ENCODE data around the gene KCNE4. TPM values are rescaled to one million over a fixed set of nuclear protein-coding genes. Genes with fewer than 3 reads are reported as not detected.

KCNE4 gene, protein sequence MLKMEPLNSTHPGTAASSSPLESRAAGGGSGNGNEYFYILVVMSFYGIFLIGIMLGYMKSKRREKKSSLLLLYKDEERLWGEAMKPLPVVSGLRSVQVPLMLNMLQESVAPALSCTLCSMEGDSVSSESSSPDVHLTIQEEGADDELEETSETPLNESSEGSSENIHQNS
- polyA plus RNA-seq (ENCODE audit: insufficient read length) = 16.9 TPM
- long read RNA-seq, donor 1, transcript KCNE4-201 (2 exons, 3,291 nt) = major isoform, 6 of 6 reads
- long read RNA-seq, donor 1, partial matches to known transcripts = 0 of 6 reads
- long read RNA-seq, donor 1, other reads (novel, unspliced or antisense) = 0 of 6 reads
- long read RNA-seq, donor 2, partial matches to known transcripts = 0 of 3 reads
- long read RNA-seq, donor 2, other reads (novel, unspliced or antisense) = 0 of 3 reads
- long read RNA-seq, donor 3, transcript KCNE4-201 (2 exons, 3,291 nt) = major isoform, 5 of 21 reads
- long read RNA-seq, donor 3, partial matches to known transcripts = 16 of 21 reads
- long read RNA-seq, donor 3, other reads (novel, unspliced or antisense) = 0 of 21 reads
- long read RNA-seq, donor 4 = 0 reads
- long read RNA-seq, donor 5, partial matches to known transcripts = 0 of 3 reads
- long read RNA-seq, donor 5, other reads (novel, unspliced or antisense) = 0 of 3 reads
- long read RNA-seq, donor 6, partial matches to known transcripts = 0 of 2 reads
- long read RNA-seq, donor 6, other reads (novel, unspliced or antisense) = 0 of 2 reads
- long read RNA-seq, donor 7, transcript KCNE4-201 (2 exons, 3,291 nt) = major isoform, 6 of 6 reads
- long read RNA-seq, donor 7, partial matches to known transcripts = 0 of 6 reads
- long read RNA-seq, donor 7, other reads (novel, unspliced or antisense) = 0 of 6 reads
- long read RNA-seq, donor 8, partial matches to known transcripts = 0 of 2 reads
- long read RNA-seq, donor 8, other reads (novel, unspliced or antisense) = 0 of 2 reads

DNA sequence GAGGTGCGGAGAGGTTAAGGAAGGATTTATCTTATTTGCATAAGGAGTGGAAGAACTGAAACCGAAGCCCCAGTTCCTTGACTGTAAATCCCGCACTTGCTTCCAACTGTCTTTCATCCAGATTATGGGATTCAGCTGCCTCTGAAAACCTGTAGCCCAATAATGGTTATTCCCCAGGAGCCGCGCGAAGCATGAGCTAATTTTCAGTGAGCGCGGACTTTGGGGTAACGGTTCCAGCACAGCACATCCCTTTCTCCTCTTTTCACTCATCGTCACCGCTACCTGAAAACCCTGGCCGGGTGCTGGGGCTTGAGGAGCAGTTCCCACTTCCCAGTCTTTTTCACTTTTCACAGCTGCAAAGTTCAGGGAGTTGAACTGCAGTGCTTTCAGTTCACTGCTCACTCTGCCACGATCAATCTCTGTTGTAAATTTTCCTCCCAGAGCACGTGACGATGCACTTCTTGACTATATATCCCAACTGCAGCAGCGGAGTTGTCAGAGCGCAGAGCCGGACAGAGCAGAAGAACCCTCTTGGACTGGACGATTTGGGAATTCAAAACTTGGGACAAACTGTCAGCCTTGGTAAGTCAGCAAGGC is at the start of gene KCNE4:
Gene KCNE4 (plus strand): TSS at position 498 of the 597 bp plus-strand sequence. CDS start 641 bp downstream, outside the sequence.
- DNase-seq = peak; percentile 68

DNA sequence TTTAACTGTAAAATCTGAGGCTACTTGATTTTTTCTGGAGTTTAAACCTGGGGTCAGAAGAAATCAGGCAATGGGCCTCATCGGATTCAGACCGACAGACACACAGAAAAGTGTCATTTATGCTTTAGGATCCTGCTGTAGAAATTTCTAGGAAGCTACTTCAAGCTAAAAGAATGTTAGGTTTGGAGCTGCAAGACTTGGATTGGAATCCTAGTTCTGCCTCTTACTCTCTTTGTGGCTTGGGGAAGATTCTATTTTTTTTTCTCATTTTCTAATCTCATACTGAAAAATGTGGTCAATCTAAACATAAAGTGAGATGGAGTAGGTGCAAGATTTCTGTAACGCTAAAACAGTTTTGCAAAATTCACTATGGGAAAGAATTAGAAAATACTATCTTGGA is 48.8 kb upstream of the KCNE4 start:
- no peak for DNase-seq

DNA sequence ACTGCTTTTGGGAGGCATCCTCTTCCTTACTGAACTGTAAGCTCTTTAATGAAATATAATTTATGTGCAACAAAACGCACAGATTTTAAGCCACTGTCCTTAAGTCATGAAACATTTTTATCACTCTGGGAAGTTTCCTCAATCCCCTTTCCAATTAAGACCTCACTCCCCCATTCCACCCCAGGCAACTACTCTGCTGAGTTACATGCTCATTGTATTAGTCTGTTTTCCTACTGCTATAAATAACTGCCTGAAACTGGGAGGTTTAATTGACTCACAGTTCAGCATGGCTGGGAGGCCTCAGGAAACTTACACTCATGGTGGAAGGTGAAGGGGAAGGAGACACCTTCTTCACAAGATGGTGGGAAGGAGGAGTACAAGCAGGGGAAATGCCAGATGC is 46.5 kb upstream of the KCNE4 start:
- no peak for DNase-seq

DNA sequence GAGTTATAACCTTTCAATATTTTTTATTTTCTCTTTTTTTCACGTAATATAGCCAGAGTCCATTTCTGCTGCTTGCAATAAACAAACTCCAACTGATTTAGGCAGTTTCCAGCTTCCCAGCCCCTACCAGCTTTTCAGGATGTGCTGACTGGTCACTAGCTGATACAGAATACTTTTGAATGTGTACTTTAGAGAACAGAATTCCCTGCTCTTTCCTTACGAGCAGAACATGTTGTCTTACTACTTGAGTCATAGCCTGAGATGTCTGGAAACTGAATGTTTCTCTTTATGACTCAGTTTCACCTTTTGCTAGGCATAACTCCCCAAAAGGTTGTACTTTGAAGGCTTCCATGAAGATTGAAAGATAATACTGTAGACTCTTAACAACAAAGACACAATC is 44.5 kb upstream of the KCNE4 start:
- no peak for DNase-seq

DNA sequence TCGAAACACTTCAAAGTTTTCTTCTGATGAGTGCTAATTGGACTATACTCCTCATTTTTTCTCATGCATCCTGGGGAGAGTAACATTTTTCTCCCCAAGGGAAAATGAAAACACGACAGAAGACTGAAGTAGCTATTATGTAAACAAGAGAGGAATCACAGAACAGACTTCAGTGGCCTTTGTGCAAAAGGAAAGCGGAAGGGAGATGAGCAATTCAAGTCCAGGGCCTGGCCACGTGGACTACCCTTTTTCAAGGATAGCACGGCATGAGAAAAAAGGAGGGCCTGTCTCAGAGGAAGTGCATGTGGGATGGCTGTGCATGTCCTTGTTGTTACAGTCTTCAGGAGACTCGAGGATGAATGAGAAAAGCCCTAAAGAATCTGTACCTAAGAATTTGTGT is 43.8 kb upstream of the KCNE4 start:
- DNase-seq = no peak

DNA sequence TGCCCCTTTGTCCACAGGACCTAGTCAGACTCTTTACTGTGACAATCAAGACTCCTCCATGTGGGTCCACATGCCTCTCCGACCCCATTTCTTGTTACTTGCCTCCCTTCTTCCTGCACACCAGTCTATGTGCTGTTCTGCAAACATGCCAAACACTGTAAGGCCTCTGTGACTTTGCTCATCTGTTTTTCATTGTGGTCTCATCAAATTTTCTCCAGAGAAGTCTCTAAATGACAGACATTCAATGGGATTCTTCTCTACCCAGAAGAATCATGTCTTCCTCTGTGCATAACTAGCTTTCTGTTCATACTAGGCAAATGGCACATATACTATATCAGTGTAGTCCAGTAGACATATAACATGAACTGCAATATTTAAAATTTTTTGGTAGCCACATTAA is 43.0 kb upstream of the KCNE4 start:
- DNase-seq = no peak

DNA sequence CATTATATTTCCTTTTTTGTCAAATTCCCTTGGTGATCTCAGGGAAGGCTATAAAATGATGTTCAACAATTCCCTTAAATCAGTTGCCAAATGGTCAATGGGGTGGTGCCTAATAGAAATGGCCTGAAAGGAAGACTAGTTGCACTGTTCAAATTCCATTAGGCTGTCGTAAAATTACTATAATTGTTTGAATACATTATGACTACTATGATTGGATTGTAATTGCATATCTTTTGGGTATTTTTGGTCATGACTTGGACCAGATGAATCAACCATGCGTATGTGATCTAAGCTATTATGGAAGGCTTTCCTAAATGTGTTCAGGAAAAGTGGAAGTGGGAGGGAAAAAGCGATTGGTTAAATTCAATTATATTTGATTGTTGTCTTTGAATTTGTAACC is 41.3 kb upstream of the KCNE4 start:
- no peak for DNase-seq

DNA sequence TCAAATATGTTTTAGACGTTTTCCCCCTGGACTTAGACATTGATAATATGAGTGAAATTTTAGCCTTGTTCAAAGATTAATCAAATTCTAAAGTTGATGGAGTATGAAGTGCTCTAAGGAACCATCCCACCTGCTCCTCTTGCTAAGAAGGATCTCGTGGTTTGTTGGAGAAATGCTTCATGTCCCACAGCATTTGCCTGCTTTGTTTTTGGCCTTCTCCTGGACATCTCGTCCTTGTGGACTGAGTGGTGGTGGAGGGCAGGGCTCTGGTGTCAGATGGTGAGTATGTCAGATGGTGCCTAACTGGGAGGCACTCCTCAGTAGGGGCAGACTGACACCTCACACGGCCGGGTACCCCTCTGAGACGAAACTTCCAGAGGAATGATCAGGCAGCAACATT is 39.7 kb upstream of the KCNE4 start:
- DNase-seq = no peak

DNA sequence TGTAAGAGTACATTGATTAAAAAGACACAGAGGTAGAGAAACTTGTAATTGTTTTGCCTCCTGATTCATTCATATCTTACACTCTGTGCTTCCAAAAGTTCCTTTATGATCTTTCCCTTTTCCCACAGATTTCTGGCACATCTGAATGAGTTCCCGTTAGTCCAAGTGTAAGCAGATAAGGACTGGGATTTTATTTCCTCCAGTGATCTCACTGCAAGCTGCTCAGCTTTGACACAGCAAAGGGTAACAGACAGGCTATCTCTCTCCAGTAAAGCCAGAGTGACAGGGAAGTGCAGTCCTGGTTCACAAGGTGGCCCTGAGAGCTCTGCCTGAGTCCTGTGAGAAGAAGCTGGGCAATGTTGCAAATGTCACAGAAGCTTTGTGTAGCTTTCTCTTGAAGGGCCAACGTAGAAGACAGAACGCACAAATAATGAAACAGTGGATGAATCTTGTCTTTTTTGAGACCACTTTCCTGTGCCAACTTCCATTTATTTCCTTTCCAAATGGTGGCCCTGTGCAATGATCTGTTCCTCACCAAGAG is 32.5 kb upstream of the KCNE4 start:
- no peak for DNase-seq

DNA sequence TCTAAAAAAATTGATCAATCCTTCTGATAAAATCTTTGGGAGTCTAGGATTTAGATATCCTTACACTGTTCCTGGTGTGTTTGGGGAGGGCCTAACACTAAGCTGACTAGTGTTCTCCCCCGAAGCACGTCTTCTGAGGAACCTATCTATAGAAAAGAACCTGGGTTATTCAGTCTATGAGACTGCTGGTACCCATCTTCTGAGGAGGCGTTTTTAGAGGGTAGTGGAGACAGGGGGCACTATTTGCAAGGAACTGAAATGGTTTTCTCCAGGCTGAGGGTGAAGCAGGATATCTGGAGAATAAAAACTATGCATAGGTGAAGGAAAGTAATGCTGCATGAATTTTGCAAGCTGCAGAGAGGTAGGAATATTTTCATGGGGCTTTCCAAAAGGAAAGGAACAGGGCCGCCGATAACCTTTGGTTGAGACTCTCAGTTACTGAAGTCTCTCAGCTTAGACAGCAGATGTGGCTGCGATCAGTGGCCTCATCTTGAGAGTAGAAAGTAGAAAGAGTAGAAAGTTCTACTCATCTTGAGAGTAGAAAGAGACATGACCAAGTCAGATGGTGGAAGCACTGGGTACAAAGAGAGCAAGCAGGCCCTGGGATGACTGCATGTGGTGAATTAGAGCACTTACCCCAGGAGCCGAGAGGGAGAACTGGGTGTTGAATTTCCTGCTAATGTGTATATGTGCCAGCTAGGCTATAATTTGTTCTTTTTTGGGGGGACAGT is 31.8 kb upstream of the KCNE4 start:
- no peak for DNase-seq

DNA sequence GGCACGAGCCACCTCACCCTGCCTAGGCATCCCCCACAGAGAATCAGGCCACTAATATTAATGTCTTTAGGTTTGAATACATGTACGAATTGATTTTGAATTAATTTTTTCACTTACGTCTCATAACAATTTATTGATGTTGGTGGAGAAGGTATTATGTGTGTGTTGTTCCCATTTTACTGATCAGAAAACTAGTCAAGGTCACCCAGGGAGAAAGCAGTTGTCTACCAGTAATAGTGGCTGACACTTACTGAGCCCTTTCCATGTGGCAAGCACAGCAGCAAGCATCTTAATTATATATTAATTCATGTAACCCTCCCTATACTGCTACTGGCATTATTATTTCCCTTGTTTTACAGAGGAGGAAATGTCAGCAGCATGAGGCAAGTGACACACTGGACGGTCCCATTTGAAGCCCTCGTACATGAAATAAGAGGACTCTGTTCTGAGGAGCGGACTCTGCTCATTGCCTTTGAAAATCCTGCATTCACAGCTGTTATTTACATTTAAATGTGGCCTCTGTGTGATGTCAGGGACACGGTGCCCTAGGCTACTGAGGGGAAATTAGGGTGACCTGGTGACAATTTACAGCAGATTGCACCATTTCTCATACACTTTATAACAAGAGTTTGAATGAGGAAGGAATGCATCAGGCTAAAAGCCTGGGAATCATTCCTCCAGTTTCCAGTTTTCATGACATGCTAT is 30.9 kb upstream of the KCNE4 start:
- no peak for DNase-seq

DNA sequence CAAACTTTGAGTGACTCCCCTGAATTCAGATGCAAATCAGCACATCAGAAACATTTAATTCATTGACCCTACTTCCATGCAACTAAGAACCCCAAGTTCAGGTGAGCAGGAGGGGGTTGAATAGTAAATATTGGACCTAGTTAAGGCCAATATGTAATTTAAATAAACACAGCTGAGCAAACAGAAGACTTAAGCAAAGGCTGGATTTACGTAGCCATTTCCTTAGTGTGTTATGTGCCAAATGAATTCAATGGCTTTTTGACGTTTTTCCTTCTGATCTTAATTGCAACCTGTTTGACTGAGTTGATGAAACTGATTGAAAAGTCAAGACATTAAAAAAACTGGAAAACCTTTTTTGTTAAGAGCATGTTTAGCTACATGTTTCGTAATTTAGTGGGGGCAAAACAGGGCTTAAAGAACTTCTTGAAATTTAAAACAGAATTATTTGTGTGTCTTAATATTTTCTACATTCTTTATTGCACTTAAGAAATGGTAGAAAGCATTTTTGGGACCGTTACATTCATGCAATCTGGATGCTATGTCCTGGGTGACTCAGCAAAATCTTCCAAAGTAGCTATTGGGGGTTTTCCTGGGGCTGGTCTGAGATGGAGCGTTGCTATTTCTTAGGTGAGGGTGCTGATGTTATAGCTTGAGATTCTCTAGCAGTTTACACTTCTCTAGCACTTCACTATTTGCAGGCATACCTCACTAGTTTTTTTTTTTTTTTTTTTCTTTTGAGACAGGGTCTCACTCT is 25.5 kb upstream of the KCNE4 start:
- no peak for DNase-seq

DNA sequence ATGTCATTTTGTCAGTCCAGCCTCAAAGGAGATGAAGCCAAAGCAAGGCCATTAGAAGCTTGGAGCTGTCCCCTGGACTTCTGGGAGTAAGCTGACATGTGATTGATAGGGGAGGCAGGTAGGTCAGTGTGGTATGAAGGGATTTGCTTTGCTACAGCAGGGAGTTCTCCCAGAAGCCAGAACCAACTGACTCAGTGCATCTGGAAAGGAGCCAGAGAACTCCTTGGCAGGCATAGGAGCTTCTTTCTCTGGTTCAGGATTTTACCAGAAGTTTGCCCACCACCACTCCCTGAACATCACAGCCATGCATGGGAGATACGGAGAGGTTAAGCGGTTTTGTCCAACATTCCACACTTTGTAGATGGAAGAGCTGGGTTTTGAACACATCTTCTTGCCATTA is 24.5 kb upstream of the KCNE4 start:
- no peak for DNase-seq

DNA sequence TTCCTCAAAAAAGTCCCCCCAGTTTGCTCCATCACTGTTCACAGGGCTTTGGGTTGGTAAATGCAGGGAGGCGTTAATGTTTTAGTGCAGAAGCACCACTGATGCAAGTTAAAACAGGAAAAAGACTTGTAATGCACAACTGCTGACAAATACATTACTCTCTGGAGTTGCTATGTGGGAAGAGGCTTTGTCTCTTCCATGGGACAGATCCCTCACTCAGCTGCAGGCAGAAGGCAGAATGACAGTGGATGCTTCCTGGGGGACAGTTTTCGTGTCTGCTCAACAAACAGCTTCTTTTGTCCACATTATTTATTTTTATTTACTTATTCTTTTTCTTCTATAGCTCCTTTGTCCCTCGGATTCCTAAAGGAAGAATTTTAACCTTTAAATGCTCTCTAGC is 22.7 kb upstream of the KCNE4 start:
- no peak for DNase-seq

DNA sequence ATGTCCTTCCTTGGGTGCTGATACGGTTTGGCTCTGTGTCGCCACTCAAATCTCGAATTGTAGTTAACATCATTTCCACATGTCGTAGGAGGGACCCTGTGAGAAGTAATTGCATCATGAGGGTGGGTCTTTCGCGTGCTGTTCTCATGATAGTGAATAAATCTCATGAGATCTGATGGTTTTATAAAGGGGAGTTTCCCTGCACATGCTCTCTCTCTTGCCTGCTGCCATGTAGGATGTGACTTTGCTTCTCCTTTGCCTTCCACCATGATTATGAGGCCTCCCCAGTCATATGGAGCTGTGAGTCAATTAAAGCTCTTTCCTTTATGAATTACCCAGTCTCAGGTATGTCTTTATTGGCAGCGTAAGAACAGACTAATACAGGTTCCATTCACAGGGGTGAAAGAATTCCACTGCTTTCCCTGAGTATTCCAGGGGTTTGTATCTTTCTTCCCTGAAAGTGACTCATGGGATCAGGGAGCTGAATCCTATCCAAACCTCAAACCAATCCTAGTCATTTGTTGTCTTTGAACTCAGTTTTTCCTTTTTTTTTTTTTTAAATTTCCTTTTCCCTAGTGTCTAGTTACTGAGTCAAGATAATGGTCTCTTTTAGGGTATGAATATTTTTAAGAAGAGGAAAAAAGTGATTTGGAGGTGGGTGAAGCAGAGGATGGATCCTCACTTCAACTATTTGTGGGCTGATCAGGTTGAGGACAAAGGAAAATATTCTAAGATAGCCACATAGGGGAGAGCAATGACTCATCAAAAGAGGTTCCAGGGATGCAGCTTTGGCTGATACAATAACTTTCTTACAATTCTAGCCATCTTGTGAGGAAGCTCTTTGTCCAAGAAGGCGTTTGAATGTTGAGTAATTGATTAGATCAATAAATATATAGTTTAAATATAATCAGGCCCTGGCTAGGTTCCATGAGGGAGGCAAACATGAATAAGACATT is 19.5 kb upstream of the KCNE4 start:
- DNase-seq = no peak

DNA sequence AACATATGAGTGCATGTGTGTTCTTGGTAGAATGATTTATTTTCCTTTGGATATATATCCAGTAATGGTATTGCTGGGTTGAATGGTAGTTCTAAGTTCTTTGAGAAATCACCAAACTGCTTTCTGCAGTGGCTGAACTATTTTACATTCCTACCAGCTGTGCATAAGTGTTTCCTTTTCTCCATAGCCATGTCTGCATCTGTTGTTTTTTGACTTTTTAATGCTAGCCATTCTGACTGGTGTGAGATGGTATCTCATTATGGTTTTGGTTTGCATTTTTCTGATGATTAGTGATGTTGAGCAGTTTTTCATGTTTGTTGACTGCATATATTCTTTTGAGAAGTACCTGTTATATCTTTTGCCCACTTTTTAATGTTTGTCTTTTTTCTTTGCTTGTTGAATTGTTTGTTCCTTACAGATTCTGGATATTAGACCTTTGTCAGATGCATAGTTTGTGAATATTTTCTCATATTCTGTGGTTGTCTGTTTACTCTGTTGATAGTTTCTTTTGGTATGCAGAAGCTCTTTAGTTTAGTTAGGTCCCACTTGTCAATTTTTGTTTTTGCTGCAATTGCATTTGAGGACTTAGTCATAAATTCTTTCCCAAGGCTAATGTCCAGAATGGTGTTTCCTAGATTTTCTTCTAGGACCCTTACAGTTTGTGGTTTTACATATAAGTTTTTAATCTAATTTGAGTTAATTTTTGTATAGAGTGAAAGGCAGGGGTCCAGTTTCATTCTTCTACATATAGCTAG is 17.6 kb upstream of the KCNE4 start:
- no peak for DNase-seq

DNA sequence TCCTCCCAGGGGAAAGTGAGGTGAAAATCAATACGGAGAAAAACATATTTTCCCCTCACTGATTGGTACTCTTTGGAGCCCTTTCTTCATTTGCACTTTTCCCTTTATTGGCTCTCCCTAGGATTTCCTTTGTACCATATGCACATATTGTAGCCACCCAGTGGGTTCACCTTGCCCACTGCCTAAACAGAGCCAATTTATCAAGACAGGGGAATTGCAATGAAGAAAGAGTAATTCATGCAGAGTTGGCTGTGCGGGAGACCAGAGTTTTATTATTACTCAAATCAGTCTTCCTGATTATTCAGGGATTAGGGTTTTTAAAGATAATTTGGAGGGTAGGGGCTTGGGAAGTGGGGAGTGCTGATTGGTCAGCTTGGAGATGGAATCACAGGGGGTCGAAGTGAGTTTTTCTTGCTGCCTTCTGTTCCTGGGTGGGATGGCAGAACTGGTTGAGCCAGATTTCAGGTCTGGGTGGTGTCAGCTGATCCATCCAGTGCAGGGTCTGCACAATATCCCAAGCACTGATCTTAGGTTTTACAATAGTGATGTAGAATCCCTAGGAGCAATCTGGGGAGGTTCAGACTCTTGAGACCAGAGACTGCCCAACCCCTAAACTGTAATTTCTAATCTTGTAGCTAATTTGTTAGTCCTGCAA is 15.1 kb upstream of the KCNE4 start:
- no peak for DNase-seq

DNA sequence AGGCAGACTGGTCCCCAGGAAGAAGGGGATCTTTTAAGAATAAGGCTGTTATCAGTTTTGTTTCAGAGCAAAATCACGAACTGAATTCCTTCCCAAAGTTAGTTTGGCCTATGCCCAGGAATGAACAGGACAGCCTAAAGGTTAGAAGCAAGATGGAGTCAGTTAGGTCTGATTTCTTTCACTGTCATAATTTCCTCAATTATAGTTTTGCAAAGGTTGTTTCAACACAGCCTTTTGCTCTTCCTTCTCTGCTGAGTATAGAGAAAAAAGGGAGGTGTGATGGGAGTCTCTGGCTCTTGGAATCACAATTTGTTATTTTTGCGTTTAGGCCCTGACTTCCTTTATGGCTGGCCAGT is 14.6 kb upstream of the KCNE4 start:
- no peak for DNase-seq
